WTC11 (cell line): ENCODE measurements around the gene LMBRD1. TPM values are rescaled to one million over a fixed set of nuclear protein-coding genes. Genes with fewer than 3 reads are reported as not detected.

Experiments used
- ATAC-seq: fragments of 200-7000 bp; cut with Tn5 transposase; 2 replicates; pipeline ENCODE4 v1.10.0; 2021; ENCODE audit warnings: mild to moderate bottlenecking, moderate library complexity
- CTCF ChIA-PET: fragments of 300-600 bp; sonication (Branson Sonifier 250); formaldehyde crosslinking; loops from one replicate; lab custom pipeline; 2021; ENCODE audit warnings: antibody characterized with exemption; lab: Charles Lee
- POLR2A ChIA-PET: fragments of 350-600 bp; sonication (Branson Sonifier 250); formaldehyde crosslinking; loops from one replicate; lab custom pipeline; 2021; ENCODE audit warnings: antibody characterized with exemption; lab: Charles Lee
- DNase-seq: peaks from one replicate; pipeline ENCODE4 v3.0.0; 2021; ENCODE audit warnings: low spot score
- H3K27ac Mint-ChIP-seq: 2 replicates; pipeline ENCODE4 v1.8.0; 2021; ENCODE audit warnings: mixed read lengths
- H3K27me3 Mint-ChIP-seq: 2 replicates; pipeline ENCODE4 v1.8.0; 2021; ENCODE audit warnings: low read depth, mild to moderate bottlenecking, moderate library complexity, mixed read lengths
- H3K36me3 Mint-ChIP-seq: 2 replicates; pipeline ENCODE4 v1.8.0; 2021; ENCODE audit warnings: mixed read lengths
- H3K4me1 Mint-ChIP-seq: 2 replicates; pipeline ENCODE4 v1.8.0; 2022; ENCODE audit warnings: mixed read lengths
- H3K4me3 Mint-ChIP-seq: 2 replicates; pipeline ENCODE4 v1.8.0; 2021; ENCODE audit warnings: mild to moderate bottlenecking, moderate library complexity, mixed read lengths
- H3K9me3 Mint-ChIP-seq: 2 replicates; pipeline ENCODE4 v1.8.0; 2021; ENCODE audit warnings: mixed read lengths
- AR ChIP-seq: fragments of 250-450 bp; sonication (Bioruptor Pico); IDR thresholded peaks from 2 replicates; pipeline ENCODE4 v1.9.0; 2021; ENCODE audit warnings: mild to moderate bottlenecking
- ATF1 ChIP-seq: sonication (generic); formaldehyde crosslinking; IDR thresholded peaks from 2 replicates; pipeline ENCODE4 v1.8.1; 2023; ENCODE audit warnings: mild to moderate bottlenecking, moderate library complexity, missing genetic modification reagents
- E2F5 ChIP-seq: sonication (generic); formaldehyde crosslinking; IDR thresholded peaks from 2 replicates; pipeline ENCODE4 v1.8.1; 2022; ENCODE audit warnings: mild to moderate bottlenecking, moderate library complexity, missing genetic modification reagents
- ELF4 ChIP-seq: sonication (generic); formaldehyde crosslinking; IDR thresholded peaks from 2 replicates; pipeline ENCODE4 v1.8.1; 2022; ENCODE audit warnings: low read depth, mild to moderate bottlenecking, moderate library complexity, missing genetic modification reagents
- EMX1 ChIP-seq: fragments of 250-450 bp; sonication (Bioruptor Pico); IDR thresholded peaks from 2 replicates; pipeline ENCODE4 v1.8.0; 2021; ENCODE audit warnings: mild to moderate bottlenecking
- ERG ChIP-seq: fragments of 250-450 bp; sonication (Bioruptor Pico); IDR thresholded peaks from 2 replicates; pipeline ENCODE4 v1.8.0; 2021; ENCODE audit warnings: mild to moderate bottlenecking
- ETV6 ChIP-seq: sonication (generic); formaldehyde crosslinking; IDR thresholded peaks from 2 replicates; pipeline ENCODE4 v1.8.1; 2022; ENCODE audit warnings: mild to moderate bottlenecking, missing genetic modification reagents
- FOXK1 ChIP-seq: sonication (generic); formaldehyde crosslinking; IDR thresholded peaks from 2 replicates; pipeline ENCODE4 v1.8.0; 2022; ENCODE audit warnings: mild to moderate bottlenecking, moderate library complexity, missing genetic modification reagents
- FOXP1 ChIP-seq: sonication (generic); formaldehyde crosslinking; IDR thresholded peaks from 2 replicates; pipeline ENCODE4 v1.8.0; 2022; ENCODE audit warnings: missing genetic modification reagents, mild to moderate bottlenecking, moderate library complexity, borderline replicate concordance
- HMGA2 ChIP-seq: fragments of 250-450 bp; sonication (Bioruptor Pico); IDR thresholded peaks from 2 replicates; pipeline ENCODE4 v1.4.0; 2021; ENCODE audit warnings: mild to moderate bottlenecking, moderate library complexity
- HMGXB4 ChIP-seq: sonication (generic); formaldehyde crosslinking; IDR thresholded peaks from 2 replicates; pipeline ENCODE4 v1.8.1; 2023; ENCODE audit warnings: mild to moderate bottlenecking, moderate library complexity, missing genetic modification reagents
- JAZF1 ChIP-seq: fragments of 250-450 bp; sonication (Bioruptor Pico); IDR thresholded peaks from 2 replicates; pipeline ENCODE4 v1.9.0; 2021; ENCODE audit warnings: moderate library complexity, mild to moderate bottlenecking, inconsistent platforms
- MLX ChIP-seq: sonication (generic); formaldehyde crosslinking; IDR thresholded peaks from 2 replicates; pipeline ENCODE4 v1.8.1; 2023; ENCODE audit warnings: mild to moderate bottlenecking, missing genetic modification reagents, moderate library complexity
- NFE2L1 ChIP-seq: sonication (generic); formaldehyde crosslinking; IDR thresholded peaks from 2 replicates; pipeline ENCODE4 v1.8.1; 2023; ENCODE audit warnings: missing genetic modification reagents
- RELA ChIP-seq: sonication (generic); formaldehyde crosslinking; IDR thresholded peaks from 2 replicates; pipeline ENCODE4 v1.8.1; 2022; ENCODE audit warnings: missing genetic modification reagents, mild to moderate bottlenecking, borderline replicate concordance
- SMAD4 ChIP-seq: sonication (generic); formaldehyde crosslinking; IDR thresholded peaks from 2 replicates; pipeline ENCODE4 v1.8.0; 2022; ENCODE audit warnings: mild to moderate bottlenecking, missing genetic modification reagents
- SP1 ChIP-seq: sonication (generic); formaldehyde crosslinking; conservative IDR thresholded peaks from 2 replicates; pipeline ENCODE4 v1.8.1; 2022; ENCODE audit warnings: missing genetic modification reagents
- TEAD4 ChIP-seq: sonication (generic); formaldehyde crosslinking; IDR thresholded peaks from 2 replicates; pipeline ENCODE4 v1.8.0; 2022; ENCODE audit warnings: mild to moderate bottlenecking, missing genetic modification reagents
- TP53 ChIP-seq: sonication (generic); formaldehyde crosslinking; IDR thresholded peaks from 2 replicates; pipeline ENCODE4 v1.8.1; 2023; ENCODE audit warnings: mild to moderate bottlenecking, missing genetic modification reagents
- ZBTB21 ChIP-seq: sonication (generic); formaldehyde crosslinking; IDR thresholded peaks from 2 replicates; pipeline ENCODE4 v1.8.1; 2023; ENCODE audit warnings: mild to moderate bottlenecking, missing genetic modification reagents, borderline replicate concordance
- ZNF423 ChIP-seq: fragments of 250-450 bp; sonication (Bioruptor Pico); IDR thresholded peaks from 2 replicates; pipeline ENCODE4 v2.1.2; 2022; ENCODE audit warnings: mild to moderate bottlenecking, moderate library complexity
- ZNF425 ChIP-seq: fragments of 250-450 bp; sonication (Bioruptor Pico); conservative IDR thresholded peaks from 2 replicates; pipeline ENCODE4 v1.9.0; 2021; ENCODE audit warnings: mild to moderate bottlenecking
- ZNF671 ChIP-seq: fragments of 250-450 bp; sonication (Bioruptor Pico); IDR thresholded peaks from 2 replicates; pipeline ENCODE4 v1.8.0; 2021; ENCODE audit warnings: mild to moderate bottlenecking
- total RNA-seq: library from RNA; stranded (reverse); gene quantifications from 3 replicates; pipeline ENCODE4 v1.2.3, GENCODE V29; 2021
- TF ChIP-seq, protein P1 (sequence below): sonication (generic); formaldehyde crosslinking; conservative IDR thresholded peaks from 2 replicates; pipeline ENCODE4 v1.8.1; 2022; ENCODE audit warnings: mild to moderate bottlenecking, missing genetic modification reagents

The LMBRD1 gene
- total RNA-seq, 1 experiment from 2014 or later, result 15.0 TPM

GRCh38 chr6:69706724-69707123, 90.1 kb downstream of the LMBRD1 start (continued):
- TF ChIP-seq ERG (no peak), ZNF671 (CRISPR knock-in tag) (no peak), FOXK1 (CRISPR knock-in tag) (no peak), NFE2L1 (CRISPR knock-in tag) (no peak), JAZF1 (no peak), HMGA2 (CRISPR knock-in tag) (no peak)

- H3K36me3 Mint-ChIP-seq, result peaks cover 3% of the 10 kb centered on the region; the same call in 1 of the 2 replicates
- no peak overlapping the region for H3K4me3 Mint-ChIP-seq
- no peak for TF ChIP-seq FOXP1 (CRISPR knock-in tag)
- TF ChIP-seq TEAD4 (CRISPR knock-in tag), result no peak
- no peak for TF ChIP-seq ZNF423 (CRISPR knock-in tag)
- no peak for TF ChIP-seq SP1
- no peak for TF ChIP-seq ATF1 (CRISPR knock-in tag)
- TF ChIP-seq SMAD4 (CRISPR knock-in tag), result no peak
- no peak for TF ChIP-seq ELF4
- no peak for TF ChIP-seq EMX1 (CRISPR knock-in tag)
- no peak for TF ChIP-seq ZBTB21
- TF ChIP-seq TP53 (CRISPR knock-in tag), result no peak
- ATAC-seq (no peak), DNase-seq (no peak)
- H3K27ac Mint-ChIP-seq, result no peak overlapping the region
- ChIA-PET POLR2A (no interaction called here), CTCF (interaction anchor here (0.7 to 1.0 kb wide), 2 partner anchors 161 to 339 kb away, joined by 3 read pairs; partner anchors contain the start of gene COL19A1)
- no peaks in the 10 kb centered on the region for H3K27me3 Mint-ChIP-seq
- H3K4me1 Mint-ChIP-seq, result no peaks in the 10 kb centered on the region
- no peaks in the 10 kb centered on the region for H3K9me3 Mint-ChIP-seq
Observed at GRCh38 chr6:69705954-69706353, 90.9 kb downstream of the LMBRD1 start.

DNA sequence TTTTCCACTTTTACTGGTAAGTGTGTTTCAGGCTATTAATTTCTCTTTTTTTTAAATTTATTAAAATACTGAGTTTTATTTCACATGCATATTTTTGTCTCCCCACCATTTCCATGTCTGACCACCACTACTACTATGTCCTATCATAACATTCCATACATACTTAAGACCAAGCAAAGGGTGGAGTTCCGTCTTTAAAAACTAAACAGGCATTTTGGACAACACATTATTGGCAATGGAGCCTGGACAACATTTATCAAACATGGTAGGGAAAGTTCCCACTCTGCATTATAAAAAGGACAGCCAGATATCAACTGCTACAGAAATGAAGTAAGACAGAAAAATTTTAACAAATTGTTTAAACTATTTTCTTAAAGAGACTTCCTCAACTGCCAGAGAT, 91.9 kb downstream of the LMBRD1 start:
- no peak for ATAC-seq
- DNase-seq, result no peak
- H3K4me3 Mint-ChIP-seq, result no peak overlapping the region
- ChIA-PET CTCF (no interaction called here), POLR2A (interaction anchor here (0.5 kb wide), 1 partner anchor 101 kb away, joined by 3 read pairs; no protein-coding TSS in a partner anchor)
- H3K36me3 Mint-ChIP-seq, result peaks cover 3% of the 10 kb centered on the region; the same call in 1 of the 2 replicates
- no peak overlapping the region for H3K27ac Mint-ChIP-seq
- H3K4me1 Mint-ChIP-seq, result no peaks in the 10 kb centered on the region
- no peaks in the 10 kb centered on the region for H3K9me3 Mint-ChIP-seq
- no peaks in the 10 kb centered on the region for H3K27me3 Mint-ChIP-seq
- TF ChIP-seq RELA (CRISPR knock-in tag) (no peak), ZNF425 (CRISPR knock-in tag) (no peak), HMGXB4 (CRISPR knock-in tag) (no peak), ETV6 (CRISPR knock-in tag) (no peak), E2F5 (no peak), TP53 (CRISPR knock-in tag) (no peak), MLX (CRISPR knock-in tag) (no peak), ZBTB21 (no peak), AR (CRISPR knock-in tag) (no peak), HMGA2 (CRISPR knock-in tag) (no peak)
- TF ChIP-seq, protein P1, sequence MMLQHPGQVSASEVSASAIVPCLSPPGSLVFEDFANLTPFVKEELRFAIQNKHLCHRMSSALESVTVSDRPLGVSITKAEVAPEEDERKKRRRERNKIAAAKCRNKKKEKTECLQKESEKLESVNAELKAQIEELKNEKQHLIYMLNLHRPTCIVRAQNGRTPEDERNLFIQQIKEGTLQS, result no peak
